NCI-H1417 treated with DMSO at 0.1 percent for 48 hours (cell line): ENCODE measurements around the gene PTAFR.

Source experiments
- DNase-seq: peaks from one replicate; lab custom pipeline; 2025; lab: John Stamatoyannopoulos, UW

The PTAFR gene

GRCh38 chr1:28118640-28119307 is 57.7 kb downstream of the PTAFR start:
- DNase-seq: no peak

GRCh38 chr1:28115267-28115666 is 61.2 kb downstream of the PTAFR start:
- no peak for DNase-seq

GRCh38 chr1:28114844-28115243 is 61.6 kb downstream of the PTAFR start:
- peak; percentile 0 for DNase-seq

GRCh38 chr1:28113242-28113572 is 63.3 kb downstream of the PTAFR start:
- DNase-seq: no peak

- no peak for DNase-seq
Measured at GRCh38 chr1:28112388-28113241, 63.9 kb downstream of the PTAFR start.

- no peak for DNase-seq
Measured at GRCh38 chr1:28111157-28111556, 65.3 kb downstream of the PTAFR start.

- no peak for DNase-seq
Measured at GRCh38 chr1:28110555-28110954, 65.9 kb downstream of the PTAFR start.

GRCh38 chr1:28109639-28110038 is 66.9 kb downstream of the PTAFR start:
- DNase-seq: no peak

- no peak for DNase-seq
Measured at GRCh38 chr1:28108001-28108400, 68.5 kb downstream of the PTAFR start.

GRCh38 chr1:28104866-28105467 is 71.5 kb downstream of the PTAFR start:
- DNase-seq: no peak

GRCh38 chr1:28102189-28102588 is 74.3 kb downstream of the PTAFR start:
- DNase-seq: no peak

GRCh38 chr1:28099050-28099769 is 77.3 kb downstream of the PTAFR start:
- DNase-seq: no peak
